Measurements from ENCODE around the gene MAT2B. TPM values are rescaled to one million over a fixed set of nuclear protein-coding genes. Genes with fewer than 3 reads are reported as not detected.

MAT2B gene
- 41.2 and 56.4 TPM in 2 replicates for total RNA-seq (ENCODE audit: low replicate concordance)
- long read RNA-seq, transcript MAT2B-202 (7 exons, 2,103 nt), result major isoform, 181 of 271 reads
- long read RNA-seq, transcript MAT2B-201 (7 exons, 2,226 nt), result minor isoform, 54 of 271 reads
- long read RNA-seq, partial matches to known transcripts, result 16 of 271 reads
- long read RNA-seq, other reads (novel, unspliced or antisense), result 18 of 271 reads

GRCh38 chr5:163505368-163506094 is at the start of gene MAT2B:
MAT2B (plus strand) TSS chr5:163505619; CDS start chr5:163505687, 68 bp downstream.
- Mint-ChIP-seq H3K36me3 (peaks cover 4% of the 10 kb centered on the region), H3K4me3 (peak within 1 kb of the TSS; percentile 98), H3K27me3 (no peaks in the 10 kb centered on the region), H3K4me1 (ENCODE audit: unreplicated experiment) (peaks cover 32% of the 10 kb centered on the region), H3K9me3 (no peaks in the 10 kb centered on the region), H3K27ac (peak within 1 kb of the TSS; percentile 98)
- TF ChIP-seq, protein P1, sequence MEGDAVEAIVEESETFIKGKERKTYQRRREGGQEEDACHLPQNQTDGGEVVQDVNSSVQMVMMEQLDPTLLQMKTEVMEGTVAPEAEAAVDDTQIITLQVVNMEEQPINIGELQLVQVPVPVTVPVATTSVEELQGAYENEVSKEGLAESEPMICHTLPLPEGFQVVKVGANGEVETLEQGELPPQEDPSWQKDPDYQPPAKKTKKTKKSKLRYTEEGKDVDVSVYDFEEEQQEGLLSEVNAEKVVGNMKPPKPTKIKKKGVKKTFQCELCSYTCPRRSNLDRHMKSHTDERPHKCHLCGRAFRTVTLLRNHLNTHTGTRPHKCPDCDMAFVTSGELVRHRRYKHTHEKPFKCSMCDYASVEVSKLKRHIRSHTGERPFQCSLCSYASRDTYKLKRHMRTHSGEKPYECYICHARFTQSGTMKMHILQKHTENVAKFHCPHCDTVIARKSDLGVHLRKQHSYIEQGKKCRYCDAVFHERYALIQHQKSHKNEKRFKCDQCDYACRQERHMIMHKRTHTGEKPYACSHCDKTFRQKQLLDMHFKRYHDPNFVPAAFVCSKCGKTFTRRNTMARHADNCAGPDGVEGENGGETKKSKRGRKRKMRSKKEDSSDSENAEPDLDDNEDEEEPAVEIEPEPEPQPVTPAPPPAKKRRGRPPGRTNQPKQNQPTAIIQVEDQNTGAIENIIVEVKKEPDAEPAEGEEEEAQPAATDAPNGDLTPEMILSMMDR (conservative IDR thresholded peaks at IDR 0.05), result peak; percentile 64
- DNase-seq (ENCODE audit: extremely low spot score, unreplicated experiment), result peak; percentile 96

DNA sequence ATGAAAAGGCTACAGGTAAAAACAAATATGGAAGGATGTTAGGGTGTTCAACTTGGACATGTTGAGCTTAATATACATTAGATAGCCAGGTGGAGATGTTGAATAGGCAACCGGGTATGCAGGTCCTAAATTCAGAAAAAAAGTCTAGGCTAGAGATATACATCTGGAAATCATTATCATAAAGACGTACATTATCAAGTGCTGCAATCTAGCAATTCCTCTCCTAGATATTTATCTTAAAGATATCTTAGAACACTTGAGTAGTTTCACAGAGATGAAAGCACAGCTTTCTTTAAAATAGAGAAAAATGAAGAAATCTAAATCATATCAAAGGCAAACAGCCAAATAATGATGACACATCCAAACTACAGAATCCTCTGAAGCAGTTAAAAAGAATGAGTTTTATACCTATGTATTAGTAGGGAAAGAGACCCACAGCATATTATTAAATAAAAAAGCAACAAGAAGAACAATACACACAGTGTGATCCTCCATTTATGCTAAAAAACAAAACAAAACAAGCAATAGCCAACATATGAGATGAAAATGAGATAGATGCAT is 49.3 kb upstream of the MAT2B start:
- H3K4me3 Mint-ChIP-seq, result peak overlapping the region; percentile 69
- DNase-seq (ENCODE audit: extremely low spot score, unreplicated experiment), result no peak
- peak overlapping the region; percentile 64 for H3K27ac Mint-ChIP-seq
- no peaks in the 10 kb centered on the region for H3K9me3 Mint-ChIP-seq
- TF ChIP-seq, protein P1 (conservative IDR thresholded peaks at IDR 0.05), result no peak
- peaks cover 24% of the 10 kb centered on the region for H3K4me1 Mint-ChIP-seq (ENCODE audit: unreplicated experiment)
- no peaks in the 10 kb centered on the region for H3K27me3 Mint-ChIP-seq
- H3K36me3 Mint-ChIP-seq, result peaks cover 33% of the 10 kb centered on the region

GRCh38 chr5:163456840-163457239 is 48.6 kb upstream of the MAT2B start:
- Mint-ChIP-seq H3K4me3 (no peak overlapping the region), H3K36me3 (peaks cover 30% of the 10 kb centered on the region), H3K27me3 (no peaks in the 10 kb centered on the region), H3K4me1 (ENCODE audit: unreplicated experiment) (peaks cover 27% of the 10 kb centered on the region), H3K9me3 (no peaks in the 10 kb centered on the region), H3K27ac (peak overlapping the region; percentile 64)
- TF ChIP-seq, protein P1 (conservative IDR thresholded peaks at IDR 0.05), result no peak
- no peak for DNase-seq (ENCODE audit: extremely low spot score, unreplicated experiment)

DNA sequence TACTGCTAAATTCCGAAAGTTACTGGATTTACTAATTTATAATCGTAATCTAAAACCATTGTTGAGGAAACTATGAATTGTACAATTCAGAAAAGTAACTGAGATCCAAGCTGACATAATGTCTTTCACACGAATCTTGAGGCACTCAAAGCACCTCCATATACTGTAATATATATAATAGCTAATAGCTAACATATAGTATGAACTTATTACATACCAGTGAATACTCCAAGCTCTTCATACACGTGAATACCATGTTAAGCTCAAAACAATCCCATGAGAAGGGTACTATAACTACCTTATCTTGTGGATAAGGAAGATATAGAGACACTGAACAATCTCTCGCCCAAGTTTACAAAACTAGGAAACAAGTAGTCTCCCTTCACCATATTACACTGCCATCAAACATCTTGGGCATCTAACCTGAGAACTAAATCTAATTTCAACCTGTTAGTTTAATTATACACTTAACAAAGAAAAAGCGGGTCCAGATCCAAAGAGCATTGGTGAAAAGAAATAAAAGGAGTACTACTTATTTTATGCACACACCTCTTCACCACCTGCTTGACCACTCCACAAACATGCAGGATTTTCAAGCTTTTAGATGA is 46.5 kb upstream of the MAT2B start:
- no peak for DNase-seq (ENCODE audit: extremely low spot score, unreplicated experiment)
- Mint-ChIP-seq H3K4me3 (peak overlapping the region; percentile 95), H3K36me3 (peaks cover 24% of the 10 kb centered on the region)

DNA sequence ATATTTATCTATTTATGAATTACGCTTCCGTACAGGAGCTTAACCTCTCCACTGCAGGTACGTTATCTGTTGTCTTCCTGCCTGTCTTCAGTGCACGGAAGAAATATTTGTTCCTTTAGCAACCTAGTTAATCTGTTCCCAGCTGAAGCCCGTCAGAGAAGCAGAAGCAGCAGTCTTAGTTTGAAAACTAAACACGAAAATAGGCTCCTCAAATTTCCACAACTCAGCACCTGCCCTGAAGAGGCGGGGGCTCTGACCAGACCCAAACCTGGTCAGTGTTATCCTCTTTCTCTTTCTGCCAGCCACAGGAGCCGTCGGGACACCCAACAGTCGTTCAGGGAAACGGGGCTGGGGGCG is 46.0 kb upstream of the MAT2B start:
- no peaks in the 10 kb centered on the region for H3K27me3 Mint-ChIP-seq
- no peak for DNase-seq (ENCODE audit: extremely low spot score, unreplicated experiment)
- peak overlapping the region; percentile 95 for H3K4me3 Mint-ChIP-seq
- peaks cover 29% of the 10 kb centered on the region for H3K4me1 Mint-ChIP-seq (ENCODE audit: unreplicated experiment)
- TF ChIP-seq, protein P1 (conservative IDR thresholded peaks at IDR 0.05), result no peak
- H3K9me3 Mint-ChIP-seq, result no peaks in the 10 kb centered on the region
- H3K27ac Mint-ChIP-seq, result peak overlapping the region; percentile 100
- H3K36me3 Mint-ChIP-seq, result peaks cover 23% of the 10 kb centered on the region

More for the DNA sequence above, 46.5 kb upstream of the MAT2B start:
- Mint-ChIP-seq H3K27me3 (no peaks in the 10 kb centered on the region), H3K4me1 (ENCODE audit: unreplicated experiment) (peaks cover 29% of the 10 kb centered on the region), H3K9me3 (no peaks in the 10 kb centered on the region), H3K27ac (peak overlapping the region; percentile 100)
- TF ChIP-seq, protein P1 (conservative IDR thresholded peaks at IDR 0.05), result no peak
